DOHH2 (cell line): Measurements from ENCODE around the gene TENT4A.

ENCODE experiments used
- H3F3A ChIP-seq: fragments of 200-600 bp; sonication (generic), shearing (Covaris generic); 2 replicates; pipeline ENCODE4 v1.6.0; 2016; ENCODE audit warnings: antibody characterized with exemption, mild to moderate bottlenecking; ENCODE audit not compliant: control insufficient read depth, insufficient read depth
- H3K27ac ChIP-seq: fragments of 200-600 bp; sonication (generic); 2 replicates; pipeline ENCODE4 v1.5.1; 2014; ENCODE audit warnings: low read depth, mild to moderate bottlenecking, low read length, moderate library complexity
- H3K27me3 ChIP-seq: fragments of 200-600 bp; sonication (generic); 2 replicates; pipeline ENCODE4 v1.6.1; 2014; ENCODE audit warnings: mild to moderate bottlenecking, low read length, mixed read lengths; ENCODE audit not compliant: control insufficient read depth
- H3K36me3 ChIP-seq: fragments of 200-600 bp; sonication (generic); 2 replicates; pipeline ENCODE4 v1.6.1; 2014; ENCODE audit warnings: mild to moderate bottlenecking, low read length, moderate library complexity, mixed read lengths; ENCODE audit not compliant: control insufficient read depth
- H3K4me1 ChIP-seq: fragments of 200-600 bp; sonication (generic); 2 replicates; pipeline ENCODE4 v1.6.1; 2014; ENCODE audit warnings: mild to moderate bottlenecking, low read length, mixed read lengths; ENCODE audit not compliant: control insufficient read depth
- H3K4me2 ChIP-seq: fragments of 200-600 bp; sonication (generic); 2 replicates; pipeline ENCODE4 v1.6.0; 2014; ENCODE audit warnings: mild to moderate bottlenecking, low read length, moderate library complexity
- H3K4me3 ChIP-seq: fragments of 200-600 bp; sonication (generic); 2 replicates; pipeline ENCODE4 v1.5.1; 2014; ENCODE audit warnings: mild to moderate bottlenecking, low read length, mixed read lengths
- H3K79me2 ChIP-seq: fragments of 200-600 bp; sonication (generic); 2 replicates; pipeline ENCODE4 v1.6.1; 2014; ENCODE audit warnings: mild to moderate bottlenecking, low read length, mixed read lengths; ENCODE audit not compliant: control insufficient read depth
- H3K9me2 ChIP-seq: fragments of 200-600 bp; sonication (generic); replicated peaks from 2 replicates; pipeline ENCODE4 v1.6.1; 2014; ENCODE audit warnings: mild to moderate bottlenecking, low read length, mixed read lengths; ENCODE audit not compliant: control insufficient read depth
- H3K9me3 ChIP-seq: fragments of 200-600 bp; sonication (generic); 2 replicates; pipeline ENCODE4 v1.6.1; 2014; ENCODE audit warnings: antibody characterized with exemption, low read length, mixed read lengths; ENCODE audit not compliant: control insufficient read depth, insufficient read depth
- H4K20me1 ChIP-seq: fragments of 200-600 bp; sonication (generic); 2 replicates; pipeline ENCODE4 v1.6.0; 2014; ENCODE audit warnings: low read depth, mild to moderate bottlenecking, antibody characterized with exemption, low read length, moderate library complexity; ENCODE audit not compliant: control insufficient read depth, insufficient read depth
- CTCF ChIP-seq: fragments of 200-600 bp; sonication (generic); IDR thresholded peaks from one replicate; pipeline ENCODE4 v1.5.1; 2014; ENCODE audit warnings: antibody characterized with exemption, mild to moderate bottlenecking, low read depth, low read length; ENCODE audit not compliant: poor library complexity, severe bottlenecking
- EZH2phosphoT487 ChIP-seq: fragments of 200-600 bp; sonication (generic); IDR thresholded peaks from 2 replicates; pipeline ENCODE4 v1.6.1; 2017; ENCODE audit warnings: borderline replicate concordance, mild to moderate bottlenecking, antibody characterized with exemption, low read length, moderate library complexity, mixed read lengths

TENT4A gene

GRCh38 chr5:6758706-6759105, 45.5 kb downstream of the TENT4A start:
- Histone ChIP-seq H3K27me3 (no peaks in the 10 kb centered on the region), H3F3A (0 out of 2 replicates have a peak, but pooled peaks cover 2% of the 10 kb centered on the region), H3K4me2 (no peak overlapping the region), H3K79me2 (no peaks in the 10 kb centered on the region), H3K9me2 (no peaks in the 10 kb centered on the region), H3K4me1 (no peaks in the 10 kb centered on the region), H3K9me3 (no peaks in the 10 kb centered on the region), H3K36me3 (peaks cover 45% of the 10 kb centered on the region), H3K4me3 (no peak overlapping the region), H3K27ac (no peak overlapping the region), H4K20me1 (no peaks in the 10 kb centered on the region; the same call in 1 of the 2 replicates)
- no peak for TF ChIP-seq EZH2phosphoT487
- no peak for TF ChIP-seq CTCF

GRCh38 chr5:6759401-6759800, 46.2 kb downstream of the TENT4A start:
- Histone ChIP-seq H3K4me3 (no peak overlapping the region), H3K36me3 (peaks cover 38% of the 10 kb centered on the region), H3F3A (0 out of 2 replicates have a peak, but pooled peaks cover 2% of the 10 kb centered on the region), H3K9me3 (no peaks in the 10 kb centered on the region), H3K4me1 (no peaks in the 10 kb centered on the region), H3K4me2 (no peak overlapping the region), H3K27me3 (no peaks in the 10 kb centered on the region), H3K27ac (no peak overlapping the region), H3K9me2 (no peaks in the 10 kb centered on the region), H3K79me2 (no peaks in the 10 kb centered on the region), H4K20me1 (no peaks in the 10 kb centered on the region; the same call in 1 of the 2 replicates)
- TF ChIP-seq EZH2phosphoT487, result no peak
- no peak for TF ChIP-seq CTCF

GRCh38 chr5:6759983-6760382, 46.8 kb downstream of the TENT4A start:
- Histone ChIP-seq H3K27ac (no peak overlapping the region), H3K4me1 (no peaks in the 10 kb centered on the region)

More at GRCh38 chr5:6759983-6760382, 46.8 kb downstream of the TENT4A start:
- Histone ChIP-seq H3K9me3 (no peaks in the 10 kb centered on the region), H3F3A (0 out of 2 replicates have a peak, but pooled peaks cover 2% of the 10 kb centered on the region), H3K4me2 (no peak overlapping the region), H3K4me3 (no peak overlapping the region), H3K79me2 (no peaks in the 10 kb centered on the region), H3K36me3 (peaks cover 33% of the 10 kb centered on the region), H3K27me3 (no peaks in the 10 kb centered on the region), H4K20me1 (no peaks in the 10 kb centered on the region; the same call in 1 of the 2 replicates), H3K9me2 (no peaks in the 10 kb centered on the region)
- TF ChIP-seq CTCF, result no peak
- no peak for TF ChIP-seq EZH2phosphoT487
